GM06990 (cell line): ENCODE results near the gene STX4.

Experiments used
- DNase-seq: peaks from one replicate; pipeline ENCODE4 v3.0.0-alpha.2; 2011; ENCODE audit not compliant: insufficient read length; ENCODE audit errors: extremely low read depth
- H3K27me3 ChIP-seq: replicated peaks from 2 replicates; pipeline ENCODE4 v1.6.0; 2011; ENCODE audit warnings: low read length; ENCODE audit not compliant: control insufficient read depth, insufficient read depth
- H3K36me3 ChIP-seq: 2 replicates; pipeline ENCODE4 v1.5.1; 2011; ENCODE audit warnings: low read length; ENCODE audit not compliant: control insufficient read depth, insufficient read depth
- H3K4me3 ChIP-seq: replicated peaks from 2 replicates; pipeline ENCODE4 v1.5.1; 2011; ENCODE audit warnings: low read depth, mild to moderate bottlenecking, control low read depth, low read length
- CTCF ChIP-seq: IDR thresholded peaks from 2 replicates; pipeline ENCODE4 v1.5.1; 2011; ENCODE audit warnings: low read length, control low read depth, mild to moderate bottlenecking, inconsistent platforms; ENCODE audit not compliant: insufficient read depth, poor library complexity, severe bottlenecking

STX4 gene

GRCh38 chr16:31052114-31052513, 18.8 kb downstream of the STX4 start:
- no peak for DNase-seq
- Histone ChIP-seq H3K4me3 (no peak overlapping the region), H3K27me3 (no peaks in the 10 kb centered on the region), H3K36me3 (no peaks in the 10 kb centered on the region)
- no peak for TF ChIP-seq CTCF

GRCh38 chr16:31055613-31056012, 22.3 kb downstream of the STX4 start:
- H3K4me3 ChIP-seq = no peak overlapping the region
- no peak for DNase-seq
- TF ChIP-seq CTCF = no peak
- H3K36me3 ChIP-seq = no peaks in the 10 kb centered on the region; the same call in 1 of the 2 replicates
- no peaks in the 10 kb centered on the region for H3K27me3 ChIP-seq

- H3K36me3 ChIP-seq = peaks cover 23% of the 10 kb centered on the region
- TF ChIP-seq CTCF = no peak
- no peak for DNase-seq
Observed at GRCh38 chr16:31061126-31061812, 27.9 kb downstream of the STX4 start.

GRCh38 chr16:31061813-31062440, 28.6 kb downstream of the STX4 start:
- no peak for TF ChIP-seq CTCF
- H3K27me3 ChIP-seq = no peaks in the 10 kb centered on the region
- peaks cover 23% of the 10 kb centered on the region for H3K36me3 ChIP-seq
- H3K4me3 ChIP-seq = no peak overlapping the region
- no peak for DNase-seq

More at GRCh38 chr16:31061126-31061812, 27.9 kb downstream of the STX4 start:
- no peak overlapping the region for H3K4me3 ChIP-seq
- no peaks in the 10 kb centered on the region for H3K27me3 ChIP-seq

GRCh38 chr16:31063495-31063842, 30.1 kb downstream of the STX4 start:
- H3K27me3 ChIP-seq = no peaks in the 10 kb centered on the region
- no peak for DNase-seq
- no peak for TF ChIP-seq CTCF
- no peak overlapping the region for H3K4me3 ChIP-seq
- H3K36me3 ChIP-seq = peaks cover 23% of the 10 kb centered on the region
